Hematopoietic multipotent progenitor cell treated with erythropoietin and hydrocortisone succinate and interleukin-3 and kit ligand, for 8 days (in vitro differentiated cells): ENCODE results near the gene ABHD16A.

Experiments
- DNase-seq: peaks from one replicate; pipeline ENCODE4 v3.0.0-alpha.2; 2015

The ABHD16A gene

GRCh38 chr6:31660381-31661261 is 42.5 kb downstream of the ABHD16A start, which contains the start of gene C6orf47:
Gene C6orf47 (minus strand): TSS chr6:31660778. CDS start chr6:31659947, 831 bp downstream.
- peak; percentile 87 for DNase-seq

- peak; percentile 60 for DNase-seq
Observed at GRCh38 chr6:31659649-31660380, 43.3 kb downstream of the ABHD16A start.

GRCh38 chr6:31658983-31659648 is 44.0 kb downstream of the ABHD16A start:
- DNase-seq = no peak

GRCh38 chr6:31658158-31658688 is 44.9 kb downstream of the ABHD16A start:
- DNase-seq = no peak

GRCh38 chr6:31657406-31658157 is 45.5 kb downstream of the ABHD16A start:
- DNase-seq = no peak

- DNase-seq = no peak
Observed at GRCh38 chr6:31655349-31656237, 47.5 kb downstream of the ABHD16A start, which contains the start of gene APOM. Gene APOM (plus strand): TSS chr6:31655894. CDS start chr6:31655967, 73 bp downstream.

- no peak for DNase-seq
Observed at GRCh38 chr6:31654574-31655348, 48.4 kb downstream of the ABHD16A start.

- no peak for DNase-seq
Observed at GRCh38 chr6:31652925-31653724, 50.0 kb downstream of the ABHD16A start.

GRCh38 chr6:31651602-31652191 is 51.4 kb downstream of the ABHD16A start:
- DNase-seq = peak; percentile 77

GRCh38 chr6:31645325-31645724 is 57.8 kb downstream of the ABHD16A start:
- DNase-seq = no peak

- DNase-seq = no peak
Observed at GRCh38 chr6:31643818-31644454, 59.2 kb downstream of the ABHD16A start.

GRCh38 chr6:31642798-31643570 is 60.1 kb downstream of the ABHD16A start:
- no peak for DNase-seq

- no peak for DNase-seq
Observed at GRCh38 chr6:31641370-31641769, 61.8 kb downstream of the ABHD16A start.

- no peak for DNase-seq
Observed at GRCh38 chr6:31640612-31641011, 62.5 kb downstream of the ABHD16A start.

- DNase-seq = no peak
Observed at GRCh38 chr6:31639449-31639861, 63.7 kb downstream of the ABHD16A start.

- no peak for DNase-seq
Observed at GRCh38 chr6:31639043-31639442, 64.1 kb downstream of the ABHD16A start.
